Measurements from ENCODE around the gene FAM170A.

Gene FAM170A

GRCh38 chr5:119629339-119629738 lies at the start of gene FAM170A:
Gene FAM170A, plus strand, starts transcription at chr5:119629558. Its CDS starts 211 bp downstream, at chr5:119629769.
- TF ChIP-seq, protein P1, sequence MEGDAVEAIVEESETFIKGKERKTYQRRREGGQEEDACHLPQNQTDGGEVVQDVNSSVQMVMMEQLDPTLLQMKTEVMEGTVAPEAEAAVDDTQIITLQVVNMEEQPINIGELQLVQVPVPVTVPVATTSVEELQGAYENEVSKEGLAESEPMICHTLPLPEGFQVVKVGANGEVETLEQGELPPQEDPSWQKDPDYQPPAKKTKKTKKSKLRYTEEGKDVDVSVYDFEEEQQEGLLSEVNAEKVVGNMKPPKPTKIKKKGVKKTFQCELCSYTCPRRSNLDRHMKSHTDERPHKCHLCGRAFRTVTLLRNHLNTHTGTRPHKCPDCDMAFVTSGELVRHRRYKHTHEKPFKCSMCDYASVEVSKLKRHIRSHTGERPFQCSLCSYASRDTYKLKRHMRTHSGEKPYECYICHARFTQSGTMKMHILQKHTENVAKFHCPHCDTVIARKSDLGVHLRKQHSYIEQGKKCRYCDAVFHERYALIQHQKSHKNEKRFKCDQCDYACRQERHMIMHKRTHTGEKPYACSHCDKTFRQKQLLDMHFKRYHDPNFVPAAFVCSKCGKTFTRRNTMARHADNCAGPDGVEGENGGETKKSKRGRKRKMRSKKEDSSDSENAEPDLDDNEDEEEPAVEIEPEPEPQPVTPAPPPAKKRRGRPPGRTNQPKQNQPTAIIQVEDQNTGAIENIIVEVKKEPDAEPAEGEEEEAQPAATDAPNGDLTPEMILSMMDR (IDR thresholded peaks at IDR 0.05; ENCODE audit: unreplicated experiment in 3 of 3), result no peak
- Mint-ChIP-seq H3K4me3 (no peak within 1 kb of the TSS), H3K36me3 (ENCODE audit: low read depth) (no peaks in the 10 kb centered on the region), H3K4me1 (peaks cover 21% of the 10 kb centered on the region), H3K9me3 (no peaks in the 10 kb centered on the region), H3K27me3 (ENCODE audit: low read depth) (peaks cover 4% of the 10 kb centered on the region), H3K27ac (no peak within 1 kb of the TSS)

GRCh38 chr5:119582987-119583386 lies 46.4 kb upstream of the FAM170A start:
- Mint-ChIP-seq H3K27me3 (ENCODE audit: low read depth) (no peaks in the 10 kb centered on the region), H3K4me3 (no peak overlapping the region), H3K9me3 (no peaks in the 10 kb centered on the region), H3K27ac (no peak overlapping the region), H3K4me1 (no peaks in the 10 kb centered on the region), H3K36me3 (ENCODE audit: low read depth) (no peaks in the 10 kb centered on the region)
- TF ChIP-seq, protein P1 (IDR thresholded peaks at IDR 0.05; ENCODE audit: unreplicated experiment in 3 of 3), result no peak

DNA sequence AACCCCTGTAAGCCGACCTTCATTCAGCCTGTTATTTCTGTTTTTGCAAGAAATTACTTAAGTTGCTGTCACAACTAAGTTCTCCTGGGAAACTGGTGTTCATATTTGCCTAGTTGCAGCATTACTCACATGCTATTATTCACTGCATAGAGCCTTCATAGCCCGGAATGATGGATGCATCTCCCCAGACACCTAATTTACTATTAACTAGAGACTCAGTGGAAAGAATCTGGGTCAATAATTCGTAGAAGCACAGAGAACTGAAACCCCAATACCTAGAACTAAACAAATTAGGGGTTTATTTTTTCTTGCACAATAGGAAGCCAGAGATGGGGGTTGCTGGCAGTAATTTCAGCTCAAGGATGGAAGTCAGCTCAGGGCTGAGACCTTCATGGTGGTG lies 45.7 kb upstream of the FAM170A start:
- TF ChIP-seq, protein P1 (IDR thresholded peaks at IDR 0.05; ENCODE audit: unreplicated experiment in 3 of 3), result no peak
- no peaks in the 10 kb centered on the region for H3K9me3 Mint-ChIP-seq
- no peaks in the 10 kb centered on the region for H3K27me3 Mint-ChIP-seq (ENCODE audit: low read depth)

DNA sequence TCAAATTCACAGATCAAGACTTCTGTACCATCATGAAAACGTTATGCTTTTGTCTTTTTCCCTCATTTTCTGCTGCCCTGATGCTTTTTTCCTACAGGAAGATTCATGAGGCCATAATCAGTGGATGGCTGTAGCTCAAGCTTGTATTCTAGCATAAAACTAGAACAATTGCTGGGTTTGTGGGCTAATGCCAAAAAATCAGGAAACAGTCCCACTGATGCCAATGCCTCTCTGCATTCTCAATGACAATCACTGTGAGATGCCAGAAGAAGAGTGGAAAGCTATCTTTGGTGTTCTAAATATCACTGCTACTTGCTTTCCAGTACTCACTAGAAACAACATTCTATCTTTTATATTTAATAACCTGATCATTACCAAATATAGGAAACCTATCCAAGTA lies 33.3 kb upstream of the FAM170A start:
- Mint-ChIP-seq H3K4me1 (no peaks in the 10 kb centered on the region), H3K27ac (no peak overlapping the region), H3K4me3 (no peak overlapping the region), H3K27me3 (ENCODE audit: low read depth) (no peaks in the 10 kb centered on the region), H3K9me3 (peaks cover 14% of the 10 kb centered on the region), H3K36me3 (ENCODE audit: low read depth) (no peaks in the 10 kb centered on the region)
- TF ChIP-seq, protein P1 (IDR thresholded peaks at IDR 0.05; ENCODE audit: unreplicated experiment in 3 of 3), result no peak

More for the DNA sequence above, 45.7 kb upstream of the FAM170A start:
- no peaks in the 10 kb centered on the region for H3K4me1 Mint-ChIP-seq
- H3K4me3 Mint-ChIP-seq, result no peak overlapping the region
- no peak overlapping the region for H3K27ac Mint-ChIP-seq
- no peaks in the 10 kb centered on the region for H3K36me3 Mint-ChIP-seq (ENCODE audit: low read depth)

DNA sequence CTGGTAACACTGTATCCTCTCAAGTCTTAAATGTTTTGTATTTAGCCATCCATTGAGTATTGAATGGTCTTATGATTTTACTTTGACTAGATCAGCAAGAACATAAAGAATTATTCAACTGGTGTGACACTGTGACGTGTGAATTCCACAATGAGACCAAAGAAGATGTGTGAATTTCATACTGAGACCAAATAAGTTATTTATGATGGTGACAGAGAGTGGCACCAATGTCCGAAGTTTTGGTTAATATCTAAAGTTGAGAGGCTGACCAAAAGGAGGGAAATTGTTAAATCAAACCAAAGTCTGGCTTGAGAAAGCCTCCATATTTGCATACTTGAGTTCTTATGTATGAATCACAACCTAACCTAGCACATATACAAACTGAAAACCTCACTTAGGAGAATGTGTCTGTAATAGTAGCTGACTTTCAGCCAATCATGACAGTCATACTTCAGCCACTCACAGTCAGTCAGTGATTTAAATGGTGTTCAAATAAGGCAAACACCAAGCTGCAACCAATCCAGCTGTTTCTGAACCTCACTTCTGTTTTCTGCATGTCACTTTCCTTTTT lies 31.5 kb upstream of the FAM170A start:
- H3K9me3 Mint-ChIP-seq, result peaks cover 19% of the 10 kb centered on the region
- no peak overlapping the region for H3K27ac Mint-ChIP-seq
- H3K36me3 Mint-ChIP-seq (ENCODE audit: low read depth), result no peaks in the 10 kb centered on the region
- no peaks in the 10 kb centered on the region for H3K27me3 Mint-ChIP-seq (ENCODE audit: low read depth)
- H3K4me3 Mint-ChIP-seq, result no peak overlapping the region
- TF ChIP-seq, protein P1 (IDR thresholded peaks at IDR 0.05; ENCODE audit: unreplicated experiment in 3 of 3), result no peak
- H3K4me1 Mint-ChIP-seq, result no peaks in the 10 kb centered on the region

DNA sequence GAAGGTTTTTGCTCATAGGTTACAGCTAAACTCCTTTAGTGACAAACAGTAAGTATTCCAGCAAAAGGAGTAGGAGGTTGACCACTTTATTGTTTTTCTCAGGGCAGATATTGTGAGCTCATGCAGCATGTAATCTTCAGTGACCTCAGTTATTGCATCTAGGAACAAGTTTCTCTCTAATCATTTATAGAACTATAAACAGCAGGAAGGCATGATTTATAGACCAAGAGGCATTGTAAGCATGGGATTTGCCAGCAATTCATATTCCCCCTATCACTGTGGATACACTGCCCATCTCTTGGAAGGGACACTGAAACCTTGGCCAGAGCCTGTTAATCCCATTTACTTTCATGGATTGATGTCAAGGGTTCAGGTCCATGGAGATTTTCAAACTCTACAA lies 15.4 kb upstream of the FAM170A start:
- TF ChIP-seq, protein P1 (IDR thresholded peaks at IDR 0.05; ENCODE audit: unreplicated experiment in 3 of 3), result no peak
- H3K4me1 Mint-ChIP-seq, result no peaks in the 10 kb centered on the region
- H3K27me3 Mint-ChIP-seq (ENCODE audit: low read depth), result no peaks in the 10 kb centered on the region
- H3K9me3 Mint-ChIP-seq, result peaks cover 1% of the 10 kb centered on the region
- H3K4me3 Mint-ChIP-seq, result no peak overlapping the region
- no peaks in the 10 kb centered on the region for H3K36me3 Mint-ChIP-seq (ENCODE audit: low read depth)
- H3K27ac Mint-ChIP-seq, result no peak overlapping the region
